SW 1271 (cell line): ENCODE measurements around the gene ASPG.
A peak's percentile ranks its signal among the peaks of the same experiment; 100 is the strongest.

ENCODE experiments used
- DNase-seq, 2 experiments: peaks; one replicate each; lab custom pipeline; 2025; lab: John Stamatoyannopoulos, UW

Gene ASPG

DNA sequence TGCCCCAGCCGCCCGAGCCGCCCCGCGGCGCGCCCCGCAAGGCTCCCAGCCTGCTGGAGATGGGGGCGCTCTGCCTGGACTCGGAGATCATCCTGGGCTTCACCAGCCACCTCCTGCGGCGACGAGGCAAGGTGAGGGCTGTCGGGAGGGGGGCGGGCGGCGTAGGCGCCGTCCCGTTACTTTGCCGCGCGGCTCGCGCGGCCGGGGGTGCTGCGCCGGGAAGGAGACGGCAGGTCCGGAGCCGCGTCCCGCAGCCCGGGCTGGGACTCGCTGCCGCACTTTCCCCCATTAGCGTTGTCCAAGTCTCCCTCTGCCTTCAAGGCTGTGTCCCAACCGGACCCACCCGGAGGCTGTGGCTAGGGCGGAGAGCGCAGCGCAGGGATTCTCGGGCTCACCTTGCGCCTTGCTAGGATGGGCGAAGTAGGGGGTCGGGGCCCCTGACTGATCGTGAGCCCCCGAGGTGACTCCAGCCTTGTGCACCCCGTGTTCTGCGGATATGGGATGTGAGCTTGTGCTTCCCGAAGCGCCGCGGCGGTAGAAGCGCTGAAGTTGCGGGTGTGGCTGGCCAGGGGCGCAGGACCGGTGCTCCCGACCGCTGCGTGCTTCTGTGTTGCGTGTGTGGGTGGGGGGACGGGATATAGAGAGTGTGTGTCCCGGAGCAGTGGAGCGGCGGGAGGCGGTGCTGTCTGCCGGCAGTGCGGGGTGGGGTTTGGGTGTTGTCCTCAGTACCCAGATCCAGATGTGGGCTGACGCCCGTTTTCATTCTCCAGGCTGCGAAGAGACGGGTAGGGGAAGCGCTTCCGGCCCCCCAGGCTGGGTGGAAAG is 51.2 kb downstream of the ASPG start:
- DNase-seq, result no peak

DNA sequence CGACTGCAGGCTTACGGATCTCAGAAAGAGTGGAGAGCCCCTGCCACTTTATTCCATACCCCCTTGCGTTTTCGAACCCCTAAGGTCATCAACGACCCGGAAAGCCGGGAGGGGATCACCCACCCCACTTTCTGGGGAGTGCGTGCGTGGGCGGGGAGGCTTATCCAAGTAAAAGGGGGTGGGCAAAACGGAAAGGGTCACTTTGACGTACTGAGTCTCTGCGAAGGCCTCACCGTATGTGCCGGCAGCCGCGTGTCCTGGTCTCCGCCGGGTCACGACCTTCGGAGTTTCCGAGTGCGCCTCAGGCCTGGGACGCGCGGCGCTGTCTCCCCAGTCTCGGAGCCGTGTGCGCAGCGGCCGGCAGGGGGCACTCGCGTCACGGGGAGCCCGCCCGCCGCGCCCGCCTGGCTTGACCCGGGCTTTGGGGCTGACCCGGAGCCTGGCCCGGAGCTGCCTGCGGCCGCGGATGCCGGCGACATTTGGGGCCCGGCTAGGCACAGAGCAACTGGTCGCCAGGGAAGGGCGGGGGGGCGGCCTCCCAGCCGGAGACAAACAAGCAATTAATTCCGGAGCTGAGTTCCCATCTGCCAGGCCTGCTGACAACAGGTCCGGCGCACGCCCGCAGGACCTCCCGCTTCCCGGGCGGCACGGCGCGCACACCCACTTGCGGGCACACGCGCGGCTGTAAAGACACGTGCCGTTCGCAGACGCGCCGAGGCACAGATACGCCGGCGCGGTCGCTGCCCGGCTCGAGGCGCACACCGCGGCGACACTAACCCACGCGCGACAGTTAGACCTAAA is 52.0 kb downstream of the ASPG start:
- DNase-seq, result peak; percentile 25 to 72

DNA sequence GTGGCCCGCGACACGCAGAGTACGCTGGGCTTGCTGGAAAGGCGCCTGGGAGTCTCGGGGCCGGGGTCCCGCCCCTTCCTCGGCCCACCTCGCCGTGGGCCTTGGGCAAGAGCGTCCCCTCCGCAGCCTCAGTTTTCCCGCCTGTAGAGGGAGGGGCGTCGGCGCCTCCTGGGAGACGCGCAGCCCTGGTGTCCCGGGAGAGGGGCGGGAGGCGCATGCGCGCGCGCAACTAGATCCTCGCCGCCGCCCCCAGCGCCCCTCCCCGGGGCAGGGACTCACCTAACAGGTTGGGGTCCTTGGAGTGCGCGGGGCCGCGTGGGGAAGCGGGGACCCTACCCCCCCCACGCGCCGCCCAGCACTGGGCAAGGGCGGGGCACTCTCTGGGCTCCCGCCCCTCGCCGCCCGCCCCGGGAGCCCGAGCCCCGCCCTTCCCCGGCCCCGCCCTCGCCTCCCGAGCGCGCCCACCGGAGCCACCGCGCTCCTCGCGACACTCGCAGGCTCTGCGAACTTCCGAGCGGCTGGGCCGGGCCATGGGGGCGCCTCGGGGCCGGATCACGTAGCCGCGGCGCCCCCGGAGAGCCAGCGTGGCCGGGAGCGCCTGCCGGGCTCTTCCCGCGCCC is 52.7 kb downstream of the ASPG start, which contains the start of gene KIF26A:
Gene KIF26A, plus strand, starts transcription at position 490 of the 620 bp plus-strand sequence. CDS start 136 bp downstream, outside the sequence.
- DNase-seq, result peak; percentile 58 to 66

DNA sequence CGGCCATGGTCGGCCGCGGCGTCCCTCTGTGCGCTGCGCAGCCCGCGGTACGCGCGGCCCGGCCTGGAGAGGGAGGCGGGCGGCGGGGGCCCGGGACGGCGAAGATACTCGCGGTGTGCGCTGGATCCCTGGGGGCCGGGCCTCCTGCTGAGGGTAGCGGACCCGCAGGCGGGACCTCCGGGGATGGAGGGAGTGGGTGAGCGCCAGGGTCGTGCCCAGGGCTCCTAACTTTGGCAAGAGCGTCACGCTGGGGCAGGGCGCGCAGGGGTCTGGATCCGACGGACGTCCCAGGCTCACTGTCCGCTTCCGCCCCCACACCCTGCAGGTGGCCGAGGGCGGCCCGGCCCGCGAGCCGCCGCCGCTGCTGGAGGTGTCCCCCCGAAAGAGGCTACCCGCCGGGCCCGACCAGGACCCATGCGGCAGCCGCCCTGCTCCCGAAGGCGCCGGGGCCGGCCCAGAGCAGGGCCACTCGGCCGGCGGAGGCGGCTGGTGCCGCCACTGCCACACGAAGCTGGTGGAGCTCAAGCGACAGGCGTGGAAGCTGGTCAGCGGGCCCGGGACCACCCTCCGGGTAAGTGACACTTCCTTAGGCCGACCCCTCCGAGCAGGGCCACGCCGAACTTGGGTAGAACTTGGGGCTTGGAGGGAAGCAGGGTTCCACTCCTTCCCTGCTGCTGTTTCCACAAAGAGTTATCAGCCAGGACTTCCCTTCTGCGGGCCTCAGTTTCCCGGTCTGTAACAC is 53.4 kb downstream of the ASPG start:
- DNase-seq, result no peak

- DNase-seq, result no peak
These were observed 54.1 kb downstream of the ASPG start for GRCh38 chr14:104139460-104140212.

GRCh38 chr14:104140213-104140462 is 54.6 kb downstream of the ASPG start:
- DNase-seq, result no peak

DNA sequence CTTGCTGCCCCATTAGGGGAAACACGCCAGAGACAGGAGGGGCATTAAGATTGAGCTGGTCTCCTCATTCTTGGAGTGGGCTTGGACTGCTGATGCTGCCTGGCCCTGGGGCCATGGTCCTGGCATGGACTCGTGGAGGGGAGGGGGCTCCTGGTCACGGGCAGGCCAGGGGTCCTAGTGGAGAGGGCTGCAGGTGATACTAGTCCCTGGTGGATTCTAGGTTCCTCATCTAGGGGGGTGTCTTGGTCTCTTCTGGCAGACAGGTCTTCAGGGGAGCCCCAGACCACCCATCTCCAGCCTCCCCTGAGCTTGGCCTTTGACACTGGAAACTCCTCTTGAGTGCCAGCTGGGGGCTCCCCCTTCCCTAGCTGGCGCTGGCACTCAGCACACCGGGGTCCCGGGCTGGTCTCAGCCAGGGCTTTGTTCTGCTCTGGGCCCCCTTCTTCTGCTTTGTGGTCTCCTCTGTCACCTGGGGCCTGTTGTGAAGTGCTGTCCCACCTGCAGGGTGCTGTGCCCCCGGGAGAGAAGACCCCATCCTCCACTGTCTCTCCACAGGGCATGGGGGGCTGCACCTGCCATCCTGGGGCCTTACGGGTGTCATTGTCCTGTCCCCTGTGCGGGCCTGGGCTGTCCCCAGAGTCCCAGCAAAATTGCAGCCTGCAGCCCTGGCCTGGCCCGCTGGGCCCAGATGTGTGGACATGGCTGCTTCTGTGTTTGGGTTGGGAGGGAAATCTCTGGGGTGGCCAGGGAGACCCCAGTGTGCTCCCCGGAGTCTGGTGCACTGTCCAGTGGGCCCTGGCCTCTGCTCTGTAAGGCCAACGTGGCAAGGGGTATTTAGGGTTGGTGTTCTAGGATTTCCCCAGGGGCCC is 55.2 kb downstream of the ASPG start:
- DNase-seq, result no peak

DNA sequence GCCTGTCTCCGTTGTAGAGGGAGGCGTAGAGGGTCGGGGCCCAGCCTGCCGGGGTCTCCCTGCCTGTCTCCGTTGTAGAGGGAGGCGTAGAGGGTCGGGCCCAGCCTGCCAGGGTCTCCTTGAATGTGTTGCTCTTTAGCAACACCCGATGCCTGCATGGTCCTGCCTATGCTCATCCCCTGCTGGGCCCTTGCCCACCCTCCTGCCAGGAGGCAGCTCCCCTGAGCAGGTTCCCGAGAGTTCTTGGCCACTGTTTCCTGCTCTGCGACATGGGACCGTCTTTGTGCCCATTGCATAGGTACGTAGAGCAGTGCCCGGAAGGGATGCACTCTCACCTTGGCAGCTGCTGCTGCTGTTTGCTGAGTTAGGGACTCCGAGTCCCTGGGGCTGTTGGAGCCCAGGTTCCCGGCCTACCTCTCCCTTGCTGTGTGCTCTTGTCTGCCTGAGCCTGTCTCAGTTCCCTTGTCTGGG is 56.2 kb downstream of the ASPG start:
- no peak for DNase-seq

- no peak for DNase-seq
These were observed 56.8 kb downstream of the ASPG start for GRCh38 chr14:104142136-104142945.

- no peak for DNase-seq
These were observed 57.5 kb downstream of the ASPG start for GRCh38 chr14:104142946-104143470.

- DNase-seq, result no peak
These were observed 58.3 kb downstream of the ASPG start for GRCh38 chr14:104143521-104144452.

DNA sequence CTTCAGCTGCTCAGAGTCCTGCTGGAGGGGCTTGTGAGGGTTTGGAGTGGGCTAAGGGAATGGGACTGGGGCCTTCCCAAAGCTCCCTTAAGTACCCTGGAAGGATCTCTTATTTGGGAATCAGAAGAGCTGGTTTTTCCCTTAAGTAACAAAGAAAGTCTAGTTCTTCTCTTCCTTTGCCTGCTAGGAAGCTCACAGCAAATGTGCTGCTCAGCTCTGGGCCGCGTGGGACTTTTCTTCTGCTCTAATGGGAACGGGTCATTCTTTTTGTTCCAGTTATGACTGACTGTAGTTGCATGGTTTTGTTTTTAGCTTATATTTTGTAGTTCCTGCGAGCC is 58.9 kb downstream of the ASPG start:
- DNase-seq, result no peak

- DNase-seq, result no peak
These were observed 59.7 kb downstream of the ASPG start for GRCh38 chr14:104144911-104145825.

DNA sequence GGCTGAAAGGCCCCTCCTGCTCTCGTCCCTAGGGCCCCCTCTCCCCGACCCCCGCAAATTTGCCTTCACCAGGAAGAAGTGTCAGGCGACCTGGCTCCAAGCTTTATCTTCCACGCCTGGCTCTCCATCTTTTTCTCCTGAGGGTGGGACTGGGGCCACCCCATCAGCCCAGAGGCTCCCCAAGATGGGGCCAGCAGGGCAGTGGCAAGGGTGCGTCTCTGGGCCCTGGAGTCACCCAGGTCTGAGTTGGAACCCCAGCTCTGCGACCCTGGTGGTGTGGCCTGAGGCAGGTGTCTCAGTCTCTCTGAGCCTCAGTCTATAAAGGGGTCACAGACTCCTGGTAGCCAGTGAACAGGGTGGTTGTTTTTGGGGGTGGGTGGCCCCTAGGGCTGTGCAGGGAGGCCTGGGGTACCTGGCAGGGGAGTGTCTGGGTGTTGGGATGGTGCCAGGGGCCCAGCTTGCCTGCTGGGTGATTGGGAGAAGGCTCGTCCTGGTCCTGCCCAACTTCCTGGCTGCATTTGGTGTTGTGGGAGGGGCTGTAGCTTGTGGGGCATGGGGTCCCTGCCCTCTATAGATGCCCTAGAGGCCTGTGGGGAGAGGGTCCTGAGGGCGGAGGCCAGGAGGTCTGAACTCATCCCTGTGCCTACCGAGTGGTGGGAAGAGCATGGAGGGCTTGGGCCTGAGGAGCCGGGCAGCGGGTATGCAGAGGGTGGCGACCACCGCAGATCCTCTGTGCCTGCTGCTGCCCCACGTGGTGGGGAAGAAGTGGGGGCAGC is 60.5 kb downstream of the ASPG start:
- no peak for DNase-seq

GRCh38 chr14:104146651-104147345 is 61.3 kb downstream of the ASPG start:
- no peak for DNase-seq
